Activated CD8-positive, alpha-beta memory T cell treated with anti-CD3 and anti-CD28 coated beads, Interleukin-2, amount 50 U/mL, for 48 hours (primary cell): ENCODE measurements around the gene ZNF740.
A peak's percentile ranks its signal among the peaks of the same experiment; 100 is the strongest.
"Not testable (repeated sequence)": the region's sequence is repeated elsewhere in the genome, so short reads cannot be mapped to it uniquely, and the experiment has no call there.

Experiments
- DNase-seq: peaks from one replicate; pipeline ENCODE4 v3.0.0-alpha.2; 2020

Gene ZNF740, protein sequence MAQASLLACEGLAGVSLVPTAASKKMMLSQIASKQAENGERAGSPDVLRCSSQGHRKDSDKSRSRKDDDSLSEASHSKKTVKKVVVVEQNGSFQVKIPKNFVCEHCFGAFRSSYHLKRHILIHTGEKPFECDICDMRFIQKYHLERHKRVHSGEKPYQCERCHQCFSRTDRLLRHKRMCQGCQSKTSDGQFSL

GRCh38 chr12:53180220-53180930 lies at the start of gene ZNF740, which contains the start of gene CSAD:
Gene ZNF740 (plus strand): TSS chr12:53180722. CDS start chr12:53181984, 1,262 bp downstream.
Gene CSAD (minus strand): TSS chr12:53180925. CDS start chr12:53173470, 7,455 bp downstream.
- peak; percentile 98 for DNase-seq

DNA sequence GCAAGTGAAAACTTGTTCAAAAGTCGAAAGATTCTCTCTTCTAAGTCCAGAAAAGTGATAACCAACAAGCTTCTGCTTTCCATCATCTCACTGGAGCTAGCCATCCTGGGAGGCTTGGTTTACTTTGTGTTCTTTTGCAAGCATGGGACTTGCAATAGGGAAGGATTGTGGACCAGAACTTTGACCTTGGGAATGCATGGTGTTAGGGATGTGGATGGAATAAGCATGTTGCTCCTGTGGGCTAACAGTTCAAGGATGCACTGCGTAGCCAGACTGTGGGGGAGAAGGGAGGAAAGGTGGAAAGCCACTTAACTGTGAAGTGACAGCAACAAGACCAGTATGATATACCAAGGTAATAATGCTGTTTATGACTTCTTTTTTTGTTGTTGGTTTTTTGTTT lies 48.7 kb upstream of the ZNF740 start:
- no peak for DNase-seq

DNA sequence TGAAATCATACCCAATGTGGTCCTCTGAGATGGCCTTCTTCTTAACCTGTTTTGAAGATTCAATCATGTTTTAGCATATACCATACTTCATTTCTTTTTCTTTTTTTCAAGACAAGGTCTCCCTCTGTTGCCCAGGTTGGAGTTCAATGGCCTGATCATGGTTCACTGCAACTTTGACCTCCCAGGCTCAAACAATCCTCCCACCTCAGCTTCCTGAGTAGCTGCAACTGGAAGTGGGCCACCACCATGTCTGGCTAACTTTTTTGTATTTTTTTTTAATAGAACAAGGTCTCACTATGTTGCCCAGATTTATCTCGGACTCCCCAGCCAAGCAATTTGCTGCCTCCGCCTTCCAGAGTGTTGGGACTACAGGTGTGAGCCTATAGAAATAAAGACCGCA lies 46.8 kb upstream of the ZNF740 start:
- no peak for DNase-seq

- DNase-seq: no peak
Observed at GRCh38 chr12:53143355-53143754, 37.2 kb upstream of the ZNF740 start.

DNA sequence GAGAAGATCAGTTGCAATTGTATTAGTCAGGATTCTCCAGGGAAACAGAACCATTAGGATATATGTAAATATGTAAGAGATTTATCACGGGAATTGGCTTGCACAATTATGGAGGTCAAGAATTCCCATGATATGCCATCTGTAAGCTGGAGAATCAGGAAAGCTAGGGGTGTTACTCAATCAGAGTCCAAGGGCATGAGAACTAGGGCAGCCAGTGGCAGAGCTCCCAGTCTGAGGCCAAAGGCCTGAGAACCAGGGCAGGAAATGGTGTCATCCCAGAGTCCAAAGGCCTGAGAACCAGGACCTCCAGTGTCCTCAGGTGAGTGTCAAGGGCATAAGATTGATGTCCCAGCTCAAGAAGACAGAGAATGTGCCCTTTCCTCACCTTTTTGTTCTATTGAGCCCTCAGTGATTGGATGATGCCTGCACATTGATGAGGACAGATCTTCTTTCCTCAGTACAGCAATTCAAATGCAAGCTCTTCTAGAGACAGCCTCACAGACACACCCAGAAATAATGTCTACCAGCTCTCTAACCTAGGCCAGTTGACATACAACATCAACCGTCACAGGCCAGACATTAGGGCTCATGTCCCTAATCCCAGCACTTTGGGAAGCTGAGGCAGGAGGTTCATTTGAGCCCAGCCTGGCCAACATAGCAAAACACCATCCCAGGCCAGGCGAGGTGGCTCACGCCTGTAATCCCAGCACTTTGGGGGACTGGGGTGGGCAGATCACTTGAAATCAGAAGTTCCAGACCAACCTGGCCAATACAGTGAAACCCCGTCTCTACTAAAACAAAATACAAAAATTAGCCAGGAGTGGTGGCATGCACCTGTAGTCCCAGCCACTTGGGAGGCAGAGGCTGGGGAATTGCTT lies 34.9 kb upstream of the ZNF740 start:
- DNase-seq: no peak

DNA sequence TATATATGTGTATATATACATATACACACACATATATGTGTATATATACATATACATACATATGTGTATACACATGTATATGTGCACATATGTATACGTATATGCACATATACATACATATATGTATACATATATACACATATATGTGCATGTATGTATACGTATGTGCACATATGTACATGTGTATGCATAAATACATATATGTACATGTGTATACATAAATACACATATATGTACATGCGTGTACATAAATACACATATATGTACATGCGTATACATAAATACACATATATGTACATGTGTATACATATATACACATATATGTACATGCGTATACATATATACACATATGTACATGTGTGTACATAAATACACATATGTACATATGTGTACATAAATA lies 33.3 kb upstream of the ZNF740 start:
- no peak for DNase-seq

- DNase-seq: no peak
Observed at GRCh38 chr12:53147653-53148052, 32.9 kb upstream of the ZNF740 start.

DNA sequence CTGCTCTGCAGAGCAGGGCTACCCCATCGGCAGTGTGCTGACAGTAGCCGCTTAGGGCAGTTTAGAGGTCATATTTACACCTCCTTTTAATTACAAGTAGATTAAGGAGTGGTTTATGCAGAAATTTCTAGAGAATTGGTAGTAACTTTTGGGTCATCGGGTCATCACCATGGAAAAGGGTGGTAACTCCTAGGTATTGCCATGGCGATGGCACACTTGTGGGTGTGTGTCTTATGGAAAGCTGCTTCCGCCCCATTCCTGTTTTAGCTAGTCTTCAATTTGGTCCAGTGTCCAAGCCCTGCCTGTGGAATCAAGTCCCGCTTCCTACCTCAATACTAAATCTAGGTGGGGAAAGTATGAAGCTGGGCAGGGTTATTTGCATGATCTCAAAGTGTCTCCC lies 29.5 kb upstream of the ZNF740 start:
- no peak for DNase-seq

DNA sequence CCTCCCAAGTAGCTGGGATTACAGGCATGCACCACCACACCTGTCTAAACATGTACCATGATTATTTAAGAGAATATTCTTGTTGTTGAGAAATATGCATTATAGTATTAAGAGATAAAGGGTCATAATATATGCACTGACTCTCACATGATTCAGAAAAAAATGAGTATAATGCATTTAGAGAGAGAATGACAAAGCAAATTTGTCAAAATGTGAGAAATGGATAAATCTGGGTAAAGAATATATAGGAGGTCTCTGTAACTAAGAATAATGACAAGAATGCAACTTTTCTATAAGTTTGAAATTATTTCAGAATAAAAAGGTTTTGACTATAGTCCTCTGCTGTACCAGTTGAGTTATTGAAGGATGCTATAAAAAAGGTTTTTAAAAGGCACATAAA lies 28.1 kb upstream of the ZNF740 start:
- DNase-seq: no peak

- peak; percentile 95 for DNase-seq
Observed at GRCh38 chr12:53159195-53159839, 21.2 kb upstream of the ZNF740 start.

DNA sequence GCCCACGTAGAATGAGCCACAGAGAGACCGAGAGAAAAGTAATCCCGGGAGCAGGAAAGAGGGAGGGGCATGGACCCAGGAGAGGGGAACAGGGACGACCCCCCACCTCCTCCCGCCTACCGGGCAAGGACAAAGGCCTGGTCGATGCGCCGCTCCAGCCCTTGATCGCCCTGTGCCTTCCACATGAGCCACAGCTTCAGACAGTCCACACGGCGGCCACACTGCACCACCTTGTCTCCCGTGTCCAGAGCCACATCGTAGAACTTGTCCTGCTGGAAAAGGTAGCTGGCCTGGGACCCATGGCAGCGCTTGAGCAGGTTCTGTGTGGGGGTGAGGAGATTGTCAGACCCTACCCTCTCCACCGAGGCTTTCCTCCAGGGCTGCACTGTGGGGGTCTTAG lies 20.5 kb upstream of the ZNF740 start:
- no peak for DNase-seq

- no peak for DNase-seq
Observed at GRCh38 chr12:53160673-53161072, 19.8 kb upstream of the ZNF740 start.

- DNase-seq: no peak
Observed at GRCh38 chr12:53161119-53161911, 19.2 kb upstream of the ZNF740 start.

GRCh38 chr12:53163008-53163407 lies 17.5 kb upstream of the ZNF740 start:
- not testable (repeated sequence) for DNase-seq

- no peak for DNase-seq
Observed at GRCh38 chr12:53166837-53167236, 13.7 kb upstream of the ZNF740 start.

DNA sequence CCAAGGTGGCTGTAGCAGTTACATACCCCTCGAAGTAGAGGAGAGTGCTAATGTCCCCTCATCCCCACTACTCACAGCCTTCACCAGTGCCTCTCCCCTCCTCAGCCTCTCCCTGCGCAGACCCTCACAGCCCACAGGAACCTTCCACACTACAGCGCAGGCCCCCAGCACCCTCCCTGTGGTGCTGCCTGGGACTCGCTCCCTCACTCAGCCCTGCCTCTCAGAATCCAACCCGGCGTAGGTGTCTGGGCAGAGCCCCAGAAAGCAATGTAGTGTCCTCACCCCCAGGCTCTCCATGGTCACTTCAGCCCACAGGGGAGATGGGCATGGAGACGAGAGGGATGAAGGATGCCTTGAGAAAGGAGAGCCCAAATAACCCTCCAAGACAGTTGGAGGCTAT lies 10.9 kb upstream of the ZNF740 start:
- DNase-seq: no peak

DNA sequence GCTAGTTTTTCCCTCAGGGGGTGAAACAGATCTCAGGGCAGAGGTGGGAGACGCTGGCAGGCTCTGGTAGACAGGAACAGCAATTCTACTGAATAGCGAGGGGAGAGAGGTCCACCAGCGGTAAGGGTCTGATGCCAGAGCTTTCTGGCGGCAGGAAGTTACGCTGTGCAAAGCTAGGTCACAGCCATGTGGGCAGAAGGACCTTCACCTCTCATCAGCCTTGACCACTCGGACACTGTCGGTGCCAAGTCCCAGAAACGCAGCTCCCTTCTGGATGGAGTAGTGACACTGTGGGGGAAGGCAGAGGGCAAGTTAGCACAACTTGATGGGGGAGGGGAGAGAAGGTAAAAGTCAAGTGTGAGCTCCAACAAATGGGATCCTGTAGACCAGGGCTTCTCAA lies 10.3 kb upstream of the ZNF740 start:
- no peak for DNase-seq

DNA sequence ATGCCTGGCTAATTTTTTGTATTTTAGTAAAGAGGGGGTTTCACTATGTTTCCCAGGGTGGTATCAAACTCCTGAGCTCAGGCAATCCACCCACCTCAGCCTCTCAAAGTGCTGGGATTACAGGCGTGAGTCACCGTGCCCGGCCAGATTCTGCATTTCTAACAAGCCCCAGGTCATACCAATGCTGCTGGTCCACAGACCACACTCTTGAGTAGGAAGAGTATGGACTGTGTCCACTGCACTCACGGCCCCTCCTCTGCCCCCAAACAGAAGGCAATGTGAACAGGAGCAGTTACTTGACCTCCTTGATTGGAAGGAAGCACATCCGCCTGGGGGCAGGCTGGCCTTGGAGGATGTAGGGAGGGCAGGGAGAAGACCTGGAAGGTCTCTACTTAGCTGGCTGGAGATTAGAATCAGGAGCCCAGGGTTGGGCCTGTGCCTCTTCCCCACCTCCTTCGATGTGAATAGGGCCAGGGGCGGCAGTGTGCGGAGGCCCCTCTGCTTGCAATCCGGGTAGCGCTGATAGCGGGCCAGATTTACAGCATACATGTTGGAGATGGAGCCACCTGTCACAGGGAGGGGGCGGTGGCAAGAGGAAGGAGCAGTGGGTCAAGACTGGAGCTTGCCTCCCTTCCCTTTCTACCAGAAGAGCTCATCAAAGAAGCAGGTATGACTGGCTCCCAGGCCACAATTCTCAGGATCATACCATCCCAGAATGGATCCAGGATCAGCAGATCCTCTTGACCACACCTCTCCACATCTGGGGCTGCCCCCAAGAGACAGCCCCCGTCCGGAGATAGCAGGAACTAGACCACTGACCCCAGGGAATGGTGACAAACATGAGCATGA lies 9.4 kb upstream of the ZNF740 start:
- DNase-seq: no peak

- DNase-seq: no peak
Observed at GRCh38 chr12:53171725-53172329, 8.7 kb upstream of the ZNF740 start.

DNA sequence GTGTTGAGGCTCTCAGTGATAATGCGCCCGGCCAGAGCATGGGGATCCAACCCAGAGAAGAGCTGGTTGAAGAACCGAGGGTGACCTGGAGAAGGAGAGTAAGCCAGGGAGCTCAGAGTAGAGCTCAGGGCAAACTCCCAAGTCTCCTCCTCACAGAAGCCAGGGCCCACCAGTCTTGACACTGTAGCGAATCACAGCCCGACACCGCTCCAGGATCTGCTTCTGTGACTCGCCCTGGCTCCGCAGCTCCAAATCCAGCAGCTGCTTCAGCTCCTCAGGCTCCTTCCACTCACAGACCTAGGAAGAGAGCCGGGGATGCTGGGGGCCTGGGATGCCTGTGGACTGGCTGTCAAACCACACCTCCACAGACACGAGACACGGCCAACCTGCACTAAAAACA lies 8.2 kb upstream of the ZNF740 start:
- no peak for DNase-seq
